Activated CD8-positive, alpha-beta memory T cell treated with anti-CD3 and anti-CD28 coated beads for 36 hours (primary cell): ENCODE data around the gene CACYBP. TPM values are rescaled to one million over a fixed set of nuclear protein-coding genes. Genes with fewer than 3 reads are reported as not detected.

Source experiments
- CTCF ChIA-PET: fragments of 350-600 bp; sonication (Branson Sonifier 250); formaldehyde crosslinking; loops from one replicate; lab custom pipeline; 2021; ENCODE audit warnings: antibody characterized with exemption; lab: Charles Lee
- POLR2A ChIA-PET: fragments of 350-600 bp; sonication (Branson Sonifier 250); formaldehyde crosslinking; loops from one replicate; lab custom pipeline; 2021; ENCODE audit warnings: antibody characterized with exemption; lab: Charles Lee
- total RNA-seq, 2 experiments: library from RNA; stranded (reverse); gene quantifications; one replicate each; pipeline ENCODE4 v1.2.3, GENCODE V29; 2021

Gene CACYBP
- total RNA-seq, 2 experiments from 2014 or later: 363 to 378 TPM

GRCh38 chr1:174998569-174999215 lies 1.1 kb upstream of the CACYBP start:
- CTCF ChIA-PET: interaction anchor here (0.7 to 1.4 kb wide), 4 partner anchors 19 to 777 kb away, joined by 3 to 4 read pairs (median 3); no protein-coding TSS in a partner anchor
- POLR2A ChIA-PET: interaction anchor here (1.0 to 3.2 kb wide), 5 partner anchors 10 to 199 kb away, joined by 3 to 28 read pairs (median 5); partner anchors contain the start of gene MRPS14

- ChIA-PET POLR2A (interaction anchor here (0.8 to 3.2 kb wide), 9 partner anchors 10 to 200 kb away, joined by 3 to 28 read pairs (median 4); partner anchors contain the start of gene MRPS14), CTCF (interaction anchor here (0.7 to 1.4 kb wide), 4 partner anchors 20 to 778 kb away, joined by 3 to 4 read pairs (median 4); no protein-coding TSS in a partner anchor)
Observed at GRCh38 chr1:174999216-174999935, 371 bp upstream of the CACYBP start.

GRCh38 chr1:175000697-175001187 lies 995 bp downstream of the CACYBP start:
- POLR2A ChIA-PET: interaction anchor here (0.8 to 3.2 kb wide), 4 partner anchors 12 to 201 kb away, joined by 3 to 28 read pairs (median 6); partner anchors contain the start of gene MRPS14
- CTCF ChIA-PET: interaction anchor here (0.6 to 1.3 kb wide), 4 partner anchors 11 to 216 kb away, joined by 3 to 5 read pairs (median 3); no protein-coding TSS in a partner anchor

GRCh38 chr1:175002910-175003517 lies 3.3 kb downstream of the CACYBP start:
- ChIA-PET CTCF (interaction anchor here (2.0 kb wide), 1 partner anchor 20 kb away, joined by 5 read pairs; the partner anchor contains the start of gene MRPS14), POLR2A (interaction anchor here (1.4 kb wide), 1 partner anchor 20 kb away, joined by 6 read pairs; the partner anchor contains the start of gene MRPS14)

DNA sequence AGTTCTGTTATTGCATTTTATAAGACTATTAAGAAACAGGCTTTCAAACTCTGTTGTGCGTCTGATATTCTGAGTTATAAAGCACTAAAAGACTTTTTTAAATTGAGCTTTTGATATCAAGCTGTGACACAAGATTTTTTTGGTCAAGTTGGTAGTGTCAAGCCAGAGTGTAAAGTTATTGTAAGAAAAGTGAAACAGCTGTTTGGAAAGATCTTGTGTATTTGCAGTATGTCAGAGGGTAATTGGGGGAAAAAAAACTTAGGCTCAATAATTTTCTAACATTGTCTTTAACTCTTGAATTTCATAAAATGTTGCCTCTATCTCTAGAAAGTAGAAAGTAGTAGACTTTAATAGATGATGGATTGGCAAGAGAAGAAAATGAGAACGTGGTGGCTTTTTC lies 3.8 kb downstream of the CACYBP start:
- POLR2A ChIA-PET: interaction anchor here (1.4 kb wide), 1 partner anchor 19 kb away, joined by 6 read pairs; the partner anchor contains the start of gene MRPS14
- CTCF ChIA-PET: interaction anchor here (2.0 kb wide), 1 partner anchor 20 kb away, joined by 5 read pairs; the partner anchor contains the start of gene MRPS14

GRCh38 chr1:175005085-175005783 lies 5.5 kb downstream of the CACYBP start:
- ChIA-PET POLR2A (interaction anchor here (2.0 kb wide), 1 partner anchor 18 kb away, joined by 9 read pairs; the partner anchor contains the start of gene MRPS14), CTCF (interaction anchor here (1.1 to 2.0 kb wide), 2 partner anchors 18 to 149 kb away, joined by 3 to 5 read pairs; partner anchors contain the start of gene MRPS14)

DNA sequence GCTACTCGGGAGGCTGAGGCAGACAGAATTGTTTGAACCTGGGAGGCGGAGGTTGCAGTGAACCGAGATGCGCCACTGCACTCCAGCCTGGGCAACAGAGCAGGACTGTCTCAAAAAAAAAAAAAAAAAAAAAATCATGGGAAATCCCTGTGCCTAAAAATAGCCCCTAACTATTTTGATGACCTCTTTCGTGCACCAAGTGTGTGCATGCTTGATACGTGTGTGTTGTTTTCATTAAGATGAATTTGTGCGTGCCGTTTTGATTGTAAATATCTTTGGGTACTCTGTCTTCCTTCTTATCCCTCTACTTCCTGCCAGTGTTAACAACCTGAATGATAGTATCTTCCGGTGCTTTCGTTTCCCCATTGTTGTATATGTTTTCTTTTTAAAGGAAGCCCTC lies 9.8 kb downstream of the CACYBP start:
- POLR2A ChIA-PET: no interaction called here
- CTCF ChIA-PET: no interaction called here

- CTCF ChIA-PET: no interaction called here
Observed at GRCh38 chr1:175013445-175013844, 13.7 kb downstream of the CACYBP start.

GRCh38 chr1:175015243-175015642 lies 15.5 kb downstream of the CACYBP start:
- ChIA-PET CTCF (interaction anchor here (0.7 kb wide), 3 partner anchors 8 to 100 kb away, joined by 3 to 4 read pairs (median 3); partner anchors contain the start of gene MRPS14), POLR2A (no interaction called here)

More at GRCh38 chr1:175013445-175013844, 13.7 kb downstream of the CACYBP start:
- POLR2A ChIA-PET: interaction anchor here (0.9 kb wide), 1 partner anchor 14 kb away, joined by 3 read pairs; the partner anchor contains the start of gene CACYBP

- CTCF ChIA-PET: no interaction called here
- POLR2A ChIA-PET: no interaction called here
Observed at GRCh38 chr1:175019524-175019923, 19.8 kb downstream of the CACYBP start.

DNA sequence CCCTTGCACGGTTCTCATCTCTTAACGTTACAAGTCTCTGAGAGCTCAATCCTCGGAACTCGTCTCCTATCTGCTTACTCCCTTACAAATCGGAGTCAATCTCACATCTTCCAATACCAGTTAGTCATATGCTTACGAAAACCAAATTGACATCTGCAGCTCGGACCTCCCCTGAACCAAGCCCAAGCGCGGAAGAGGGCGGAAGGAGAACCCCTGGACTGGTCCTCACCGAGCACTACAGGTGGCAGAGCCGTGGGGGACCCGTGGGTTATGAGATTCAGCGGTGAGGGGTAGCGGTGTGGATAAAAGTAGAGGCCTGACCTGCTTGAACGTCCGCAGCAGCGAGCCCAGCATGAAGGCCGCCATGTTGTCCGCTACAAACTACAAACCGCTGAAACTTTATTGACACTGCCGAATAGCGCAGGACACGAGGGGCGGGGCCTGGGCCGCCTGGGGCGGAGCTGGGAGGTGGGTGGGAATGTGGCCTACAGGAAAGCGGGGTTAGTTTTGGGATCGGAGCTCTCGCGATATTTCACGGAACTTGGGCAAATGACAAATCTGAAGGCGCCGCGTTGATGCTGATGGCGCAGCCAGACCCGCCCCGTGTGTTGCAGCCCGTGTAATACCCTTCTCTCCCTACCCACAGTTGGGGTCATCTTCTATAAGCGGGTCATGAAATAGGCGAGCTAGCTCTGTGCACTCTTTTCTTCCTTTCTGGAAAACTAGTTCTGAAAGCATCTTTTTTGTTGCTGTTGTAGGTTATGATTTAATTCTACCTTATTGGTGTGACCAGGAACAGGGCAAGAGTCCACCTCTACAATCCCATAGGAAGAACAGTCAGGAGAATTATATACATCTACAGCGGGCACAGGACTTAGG lies 23.5 kb downstream of the CACYBP start, which contains the start of gene MRPS14:
TSS of gene MRPS14 (minus strand) at position 383 of the 879 bp plus-strand sequence. CDS start at position 366, 17 bp downstream.
- ChIA-PET CTCF (interaction anchor here (0.9 to 1.2 kb wide), 3 partner anchors 8 to 123 kb away, joined by 3 to 6 read pairs (median 5); no protein-coding TSS in a partner anchor), POLR2A (interaction anchor here (0.6 to 1.9 kb wide), 4 partner anchors 17 to 1022 kb away, joined by 5 to 28 read pairs (median 8); partner anchors contain the start of gene CACYBP)

GRCh38 chr1:175023922-175024242 lies 24.1 kb downstream of the CACYBP start:
- POLR2A ChIA-PET: interaction anchor here (0.5 to 1.9 kb wide), 4 partner anchors 18 to 1160 kb away, joined by 3 to 28 read pairs (median 8); partner anchors contain the start of gene CACYBP
- CTCF ChIA-PET: interaction anchor here (0.9 to 1.2 kb wide), 3 partner anchors 9 to 122 kb away, joined by 3 to 6 read pairs (median 5); no protein-coding TSS in a partner anchor

DNA sequence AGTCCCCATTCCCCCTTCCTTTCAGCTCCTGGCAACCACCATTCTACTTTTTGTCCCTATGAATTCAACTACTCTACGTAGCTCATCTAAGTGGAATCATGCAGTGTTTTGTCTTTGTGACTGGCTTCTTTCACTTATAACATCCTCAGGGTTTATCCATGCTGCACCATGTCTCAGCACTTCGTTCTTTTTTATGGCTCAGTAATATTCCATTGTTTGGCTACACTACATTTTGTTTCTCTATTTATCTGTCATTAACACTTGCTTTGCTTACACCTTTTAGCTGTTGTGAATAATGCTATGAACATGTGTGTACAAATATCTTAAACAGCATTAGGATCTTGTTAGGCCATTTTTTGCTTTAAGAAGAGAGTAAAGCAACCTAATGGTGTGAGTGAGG lies 25.0 kb downstream of the CACYBP start:
- POLR2A ChIA-PET: no interaction called here

DNA sequence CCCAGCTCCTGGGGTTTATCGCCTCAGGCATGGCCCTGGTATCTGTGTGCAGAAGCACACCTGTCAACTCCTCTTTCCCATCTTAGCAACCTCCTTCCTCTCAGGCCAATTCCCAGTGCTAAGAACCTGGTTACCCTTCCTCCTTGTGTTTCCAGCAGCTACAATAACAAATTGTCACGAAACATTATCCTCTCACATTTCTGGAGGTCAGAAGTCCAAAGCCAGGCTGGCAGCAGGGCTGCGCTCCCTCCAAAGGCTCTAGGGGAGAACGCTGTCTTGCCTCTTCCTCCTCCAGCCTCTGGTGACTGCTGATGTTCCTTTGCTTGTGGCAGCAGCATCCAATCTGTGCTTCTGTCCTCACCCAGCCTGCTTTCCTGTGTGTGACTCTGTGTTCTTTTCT lies 34.2 kb downstream of the CACYBP start:
- POLR2A ChIA-PET: no interaction called here
- CTCF ChIA-PET: no interaction called here

More for the DNA sequence above, 25.0 kb downstream of the CACYBP start:
- CTCF ChIA-PET: interaction anchor here (1.2 kb wide), 1 partner anchor 99 kb away, joined by 3 read pairs; no protein-coding TSS in a partner anchor

DNA sequence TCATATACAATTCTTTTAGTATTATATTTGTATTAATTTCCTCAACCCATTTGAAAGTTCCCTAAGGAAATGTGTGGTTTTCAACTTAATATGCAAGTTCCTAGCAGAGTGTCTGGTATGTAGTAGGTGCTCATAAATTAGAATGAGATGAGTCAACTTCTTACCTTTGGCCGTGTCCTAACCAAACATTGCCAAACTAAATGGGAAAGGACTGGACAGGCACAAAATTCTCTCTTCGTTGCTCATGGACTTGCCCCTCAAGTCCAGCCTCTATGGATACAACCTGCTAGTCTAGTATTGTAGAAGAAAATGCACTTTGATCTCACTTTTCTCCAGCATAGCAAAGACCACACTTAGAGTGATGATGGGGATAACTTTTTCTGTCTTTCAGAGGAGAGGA lies 35.0 kb downstream of the CACYBP start:
- CTCF ChIA-PET: no interaction called here
- POLR2A ChIA-PET: no interaction called here

DNA sequence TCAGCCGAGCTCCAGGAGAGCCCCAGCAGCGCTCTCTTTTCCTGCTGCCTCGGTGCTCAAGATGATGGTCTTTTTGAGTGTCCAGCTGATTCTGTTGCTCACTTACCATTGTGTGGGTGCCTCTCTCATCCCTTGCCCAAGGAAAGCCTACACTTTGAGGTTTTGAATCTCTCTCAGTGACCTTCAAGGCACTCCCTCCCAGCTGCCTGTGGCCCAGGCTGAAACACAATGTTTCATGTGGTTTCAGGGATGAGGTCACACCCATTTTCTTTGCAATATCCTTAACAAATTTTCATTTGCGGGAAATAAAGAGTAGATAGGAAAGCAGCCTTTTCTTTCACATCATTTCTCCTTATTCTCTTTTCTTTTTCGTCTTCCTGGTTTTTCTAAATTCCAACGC lies 36.1 kb downstream of the CACYBP start:
- POLR2A ChIA-PET: no interaction called here
- CTCF ChIA-PET: interaction anchor here (1.2 kb wide), 1 partner anchor 283 kb away, joined by 4 read pairs; no protein-coding TSS in a partner anchor
